Brain microvascular endothelial cell (primary cell): ENCODE data around the gene KARS1.

ENCODE experiments used
- DNase-seq: peaks from one replicate; pipeline ENCODE4 v3.0.0-alpha.2; 2020
- H3K27ac ChIP-seq: fragments of 250-450 bp; sonication (Bioruptor Pico); 2 replicates; pipeline ENCODE4 v1.5.1; 2020; ENCODE audit warnings: mild to moderate bottlenecking, moderate library complexity
- H3K27me3 ChIP-seq: fragments of 250-450 bp; sonication (Bioruptor Pico); replicated peaks from 2 replicates; pipeline ENCODE4 v1.5.1; 2020; ENCODE audit warnings: mild to moderate bottlenecking
- H3K36me3 ChIP-seq: fragments of 250-450 bp; sonication (Bioruptor Pico); replicated peaks from 2 replicates; pipeline ENCODE4 v1.5.1; 2020; ENCODE audit warnings: mild to moderate bottlenecking
- H3K4me3 ChIP-seq: 2 replicates; pipeline ENCODE4 v1.5.1; 2011; ENCODE audit warnings: low read depth, mild to moderate bottlenecking, control low read depth, low read length, moderate library complexity
- CTCF ChIP-seq: IDR thresholded peaks from 2 replicates; pipeline ENCODE4 v1.5.1; 2011; ENCODE audit warnings: low read depth, mild to moderate bottlenecking, moderate library complexity, low read length, control low read depth, inconsistent platforms; ENCODE audit errors: missing control alignments
- in situ Hi-C: cut with HindIII; loops from 2 replicates; pipeline ENCODE4 v1.10.0; 2017; ENCODE audit warnings: low sequenced_read_pairs, low pct_ligation_motif_present

KARS1 gene

GRCh38 chr16:75622761-75623605 is 24.5 kb downstream of the KARS1 start, which contains the start of gene ADAT1:
Gene ADAT1 (minus strand): TSS chr16:75623281. CDS start chr16:75620799, 2,482 bp downstream.
- in situ Hi-C loops, result no loop called here
- Histone ChIP-seq H3K4me3 (peak within 1 kb of the TSS; percentile 89), H3K27me3 (no peaks in the 10 kb centered on the region), H3K36me3 (peaks cover 29% of the 10 kb centered on the region), H3K27ac (peak within 1 kb of the TSS; percentile 72)
- peak; percentile 98 for DNase-seq
- no peak for TF ChIP-seq CTCF

GRCh38 chr16:75621170-75621477 is 26.3 kb downstream of the KARS1 start:
- DNase-seq, result no peak
- in situ Hi-C loops, result no loop called here
- peaks cover 31% of the 10 kb centered on the region for H3K36me3 ChIP-seq

GRCh38 chr16:75620326-75621169 is 26.9 kb downstream of the KARS1 start:
- TF ChIP-seq CTCF, result no peak
- peaks cover 27% of the 10 kb centered on the region for H3K36me3 ChIP-seq

More at GRCh38 chr16:75621170-75621477, 26.3 kb downstream of the KARS1 start:
- Histone ChIP-seq H3K27me3 (no peaks in the 10 kb centered on the region), H3K4me3 (no peak overlapping the region), H3K27ac (no peak overlapping the region)
- peak; percentile 44 for TF ChIP-seq CTCF

GRCh38 chr16:75618780-75619179 is 28.7 kb downstream of the KARS1 start:
- TF ChIP-seq CTCF, result no peak
- no peak for DNase-seq
- in situ Hi-C loops, result no loop called here
- Histone ChIP-seq H3K27ac (no peak overlapping the region), H3K36me3 (peaks cover 30% of the 10 kb centered on the region), H3K27me3 (no peaks in the 10 kb centered on the region), H3K4me3 (no peak overlapping the region)

More at GRCh38 chr16:75620326-75621169, 26.9 kb downstream of the KARS1 start:
- H3K4me3 ChIP-seq, result no peak overlapping the region
- no peaks in the 10 kb centered on the region for H3K27me3 ChIP-seq
- no peak for DNase-seq
- no peak overlapping the region for H3K27ac ChIP-seq
- in situ Hi-C loops, result no loop called here

GRCh38 chr16:75617121-75617520 is 30.3 kb downstream of the KARS1 start:
- no peak overlapping the region for H3K27ac ChIP-seq
- TF ChIP-seq CTCF, result no peak
- DNase-seq, result no peak
- H3K36me3 ChIP-seq, result peaks cover 39% of the 10 kb centered on the region
- H3K4me3 ChIP-seq, result no peak overlapping the region
- H3K27me3 ChIP-seq, result no peaks in the 10 kb centered on the region
- in situ Hi-C loops, result no loop called here
